ENCODE data around the gene AP2B1.
A peak's percentile ranks its signal among the peaks of the same experiment; 100 is the strongest.

The AP2B1 gene

DNA sequence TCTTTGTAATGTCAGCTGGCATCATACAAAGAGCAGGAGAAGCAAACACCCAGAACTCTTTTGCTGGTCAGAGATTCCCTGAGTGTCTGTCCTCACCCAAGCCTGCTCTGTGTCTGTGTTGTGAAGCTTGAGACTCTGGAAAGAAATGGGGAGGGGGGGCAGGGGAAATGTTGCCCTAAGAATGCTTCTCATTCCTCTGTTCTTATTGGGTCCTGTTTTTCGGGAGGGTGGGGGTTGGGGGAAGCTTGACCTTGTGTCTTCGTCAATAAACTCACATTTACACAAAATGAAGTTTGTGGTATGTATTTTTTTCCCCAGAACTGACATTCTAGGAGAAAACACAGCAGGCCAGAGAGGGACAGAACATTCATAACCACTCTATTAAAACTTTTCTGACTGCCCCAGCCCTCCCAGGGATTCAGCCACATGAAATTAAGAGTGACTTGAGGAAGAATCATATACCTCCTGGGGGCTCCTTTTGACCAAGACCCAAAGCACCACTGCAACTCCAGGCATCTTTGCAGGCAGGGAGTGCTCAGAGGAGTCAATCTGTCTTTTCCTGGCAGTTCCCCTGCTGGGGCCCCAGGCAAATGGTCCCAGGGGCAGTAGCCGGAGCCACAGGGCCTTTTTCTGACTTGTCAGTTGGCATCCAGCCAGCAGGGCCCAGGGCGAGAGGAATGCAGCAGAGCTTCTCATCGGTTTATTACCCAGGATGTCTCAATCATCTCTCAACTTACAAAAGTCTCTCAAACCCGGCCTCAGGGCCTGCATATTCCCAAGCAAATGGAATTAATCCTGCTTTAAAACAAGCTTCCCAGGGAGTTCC is 139.2 kb downstream of the AP2B1 start:
- peak overlapping the region; percentile 14 to 83 for H2BK12ac ChIP-seq (ENCODE audit: low read length in 2 of 2)
- peak overlapping the region; percentile 37 for H2AK5ac ChIP-seq (ENCODE audit: low read length, severe bottlenecking)
- H4K91ac ChIP-seq (ENCODE audit: low read length) = peak overlapping the region; percentile 91
- H3K4ac ChIP-seq (ENCODE audit: low read depth in 1 of 2, low read length in 2 of 2) = peak overlapping the region in 1 of 2 experiments; percentile 58
- peak overlapping the region; percentile 29 for H4K8ac ChIP-seq (ENCODE audit: low read length)
- peaks cover 30% of the 10 kb centered on the region for H3K4me1 ChIP-seq (ENCODE audit: control insufficient read depth, insufficient read depth, low read depth, low read length)
- H3K9me3 ChIP-seq (ENCODE audit: control insufficient read depth, low read length) = no peaks in the 10 kb centered on the region
- peak overlapping the region in 1 of 2 experiments; percentile 29 for H3K4me3 ChIP-seq (ENCODE audit: insufficient read depth in 1 of 2, low read depth in 1 of 2, low read length in 2 of 2)
- peak overlapping the region in 1 of 2 experiments; percentile 65 for H3K14ac ChIP-seq (ENCODE audit: low read length in 2 of 2)
- peak overlapping the region; percentile 81 for H3K27ac ChIP-seq (ENCODE audit: low read length, poor library complexity, severe bottlenecking)
- H2BK15ac ChIP-seq (ENCODE audit: low read depth, poor library complexity, severe bottlenecking) = no peak overlapping the region
- peak overlapping the region; percentile 39 for H3K9ac ChIP-seq (ENCODE audit: low read length)
- peak overlapping the region; percentile 68 to 75 for H3K18ac ChIP-seq (ENCODE audit: low read depth in 1 of 2, low read length in 2 of 2)
- H2BK120ac ChIP-seq (ENCODE audit: low read depth, low read length) = peak overlapping the region; percentile 89
- peak; percentile 96 for DNase-seq
- H3K36me3 ChIP-seq (ENCODE audit: control insufficient read depth in 1 of 2, insufficient read depth in 2 of 2, low read depth in 1 of 2, low read length in 2 of 2) = peaks cover 18 to 49% of the 10 kb centered on the region in 2 experiments
- 0% methylated on average over 4 of the region's 6 CpGs for WGBS
- H3K79me1 ChIP-seq (replicated peaks; ENCODE audit: low read length, poor library complexity, severe bottlenecking) = peaks cover 12% of the 10 kb centered on the region
- peak overlapping the region; percentile 38 for H3K4me2 ChIP-seq (ENCODE audit: low read length, poor library complexity, severe bottlenecking)
- H2BK5ac ChIP-seq (ENCODE audit: low read depth, low read length, poor library complexity, severe bottlenecking) = peak overlapping the region; percentile 3
- peaks cover 0 to 13% of the 10 kb centered on the region in 2 experiments for H3K27me3 ChIP-seq (ENCODE audit: control insufficient read depth in 1 of 2, insufficient read depth in 1 of 2, low read length in 2 of 2)
- H3K23ac ChIP-seq (ENCODE audit: low read length in 2 of 2) = no peak overlapping the region
- no peak overlapping the region for H2AFZ ChIP-seq (ENCODE audit: low read depth, low read length)

DNA sequence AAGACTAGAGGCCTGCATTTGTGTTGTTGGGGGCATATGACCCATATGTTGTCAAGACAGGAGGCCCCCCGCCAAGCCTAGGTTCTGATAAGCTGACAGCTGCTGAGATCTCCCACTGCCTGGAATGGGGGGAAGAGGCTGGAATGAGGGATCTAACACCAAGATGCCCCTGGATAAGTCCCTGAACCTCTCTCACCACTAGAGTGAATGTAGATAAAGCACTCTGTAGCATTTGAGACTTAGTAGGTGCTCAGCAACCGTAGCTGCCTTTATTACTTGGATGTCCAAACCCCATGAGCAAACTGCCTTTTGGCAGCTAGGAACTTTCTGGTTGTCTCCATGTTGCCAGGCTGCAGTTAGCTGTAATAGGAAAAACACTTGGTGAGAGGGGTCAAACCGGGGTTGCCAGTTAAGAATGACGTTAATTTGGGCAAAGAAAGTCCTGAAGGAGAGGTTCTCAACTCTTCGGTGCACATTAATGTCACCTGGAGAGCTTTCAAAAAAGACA is 139.9 kb downstream of the AP2B1 start:
- H4K8ac ChIP-seq (ENCODE audit: low read length) = peak overlapping the region; percentile 19
- 70% methylated on average over 5 of the region's 5 CpGs for WGBS
- H3K36me3 ChIP-seq (ENCODE audit: control insufficient read depth in 1 of 2, insufficient read depth in 2 of 2, low read depth in 1 of 2, low read length in 2 of 2) = peaks cover 16 to 44% of the 10 kb centered on the region in 2 experiments
- peak overlapping the region; percentile 3 for H2AK5ac ChIP-seq (ENCODE audit: low read length, severe bottlenecking)
- peak overlapping the region; percentile 39 for H3K9ac ChIP-seq (ENCODE audit: low read length)
- peak overlapping the region; percentile 81 for H3K27ac ChIP-seq (ENCODE audit: low read length, poor library complexity, severe bottlenecking)
- H2BK5ac ChIP-seq (ENCODE audit: low read depth, low read length, poor library complexity, severe bottlenecking) = peak overlapping the region; percentile 3
- peak overlapping the region in 1 of 2 experiments; percentile 29 for H3K4me3 ChIP-seq (ENCODE audit: insufficient read depth in 1 of 2, low read depth in 1 of 2, low read length in 2 of 2)
- H2BK120ac ChIP-seq (ENCODE audit: low read depth, low read length) = peak overlapping the region; percentile 89
- no peak for DNase-seq
- H3K4ac ChIP-seq (ENCODE audit: low read depth in 1 of 2, low read length in 2 of 2) = peak overlapping the region; percentile 35 to 49
- peak overlapping the region; percentile 68 to 75 for H3K18ac ChIP-seq (ENCODE audit: low read depth in 1 of 2, low read length in 2 of 2)
- H3K9me3 ChIP-seq (ENCODE audit: control insufficient read depth, low read length) = no peaks in the 10 kb centered on the region
- peak overlapping the region; percentile 38 for H3K4me2 ChIP-seq (ENCODE audit: low read length, poor library complexity, severe bottlenecking)
- peak overlapping the region; percentile 83 to 96 for H2BK12ac ChIP-seq (ENCODE audit: low read length in 2 of 2)
- no peak overlapping the region for H2BK15ac ChIP-seq (ENCODE audit: low read depth, poor library complexity, severe bottlenecking)
- H3K79me1 ChIP-seq (replicated peaks; ENCODE audit: low read length, poor library complexity, severe bottlenecking) = peaks cover 10% of the 10 kb centered on the region
- H4K91ac ChIP-seq (ENCODE audit: low read length) = peak overlapping the region; percentile 57
- peaks cover 30% of the 10 kb centered on the region for H3K4me1 ChIP-seq (ENCODE audit: control insufficient read depth, insufficient read depth, low read depth, low read length)
- H3K14ac ChIP-seq (ENCODE audit: low read length in 2 of 2) = peak overlapping the region in 1 of 2 experiments; percentile 71
- peaks cover 0 to 15% of the 10 kb centered on the region in 2 experiments for H3K27me3 ChIP-seq (ENCODE audit: control insufficient read depth in 1 of 2, insufficient read depth in 1 of 2, low read length in 2 of 2)
- H2AFZ ChIP-seq (ENCODE audit: low read depth, low read length) = no peak overlapping the region
- H3K23ac ChIP-seq (ENCODE audit: low read length in 2 of 2) = peak overlapping the region in 1 of 2 experiments; percentile 79

DNA sequence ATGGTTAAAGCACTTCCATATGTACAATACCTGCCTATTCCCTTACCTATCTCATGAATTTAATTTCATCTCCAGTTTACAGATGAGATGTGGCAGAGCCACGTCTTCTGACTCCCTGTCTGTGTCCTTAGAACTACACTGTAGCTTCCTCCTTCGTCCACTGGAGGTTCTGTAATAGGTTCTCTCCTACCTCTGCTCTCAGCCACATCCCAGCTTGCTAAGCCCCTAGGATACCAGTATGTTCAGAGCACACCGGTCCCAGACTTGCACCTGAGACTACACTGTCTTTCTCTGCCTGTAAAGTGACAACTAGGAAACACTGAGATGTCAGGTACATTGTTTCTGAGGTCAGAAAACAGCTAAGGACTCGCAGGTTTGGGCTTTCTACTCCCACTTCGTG is 140.5 kb downstream of the AP2B1 start:
- peaks cover 0 to 21% of the 10 kb centered on the region in 2 experiments for H3K27me3 ChIP-seq (ENCODE audit: control insufficient read depth in 1 of 2, insufficient read depth in 1 of 2, low read length in 2 of 2)
- no peak overlapping the region for H3K27ac ChIP-seq (ENCODE audit: low read length, poor library complexity, severe bottlenecking)
- H3K23ac ChIP-seq (ENCODE audit: low read length in 2 of 2) = no peak overlapping the region
- DNase-seq = no peak
- H4K91ac ChIP-seq (ENCODE audit: low read length) = no peak overlapping the region
- no peak overlapping the region for H3K4me2 ChIP-seq (ENCODE audit: low read length, poor library complexity, severe bottlenecking)
- H2AFZ ChIP-seq (ENCODE audit: low read depth, low read length) = no peak overlapping the region
- H3K14ac ChIP-seq (ENCODE audit: low read length in 2 of 2) = no peak overlapping the region
- no peak overlapping the region for H2BK120ac ChIP-seq (ENCODE audit: low read depth, low read length)
- H3K4ac ChIP-seq (ENCODE audit: low read depth in 1 of 2, low read length in 2 of 2) = no peak overlapping the region
- H2AK5ac ChIP-seq (ENCODE audit: low read length, severe bottlenecking) = peak overlapping the region; percentile 69
- peaks cover 10% of the 10 kb centered on the region for H3K79me1 ChIP-seq (replicated peaks; ENCODE audit: low read length, poor library complexity, severe bottlenecking)
- H3K9ac ChIP-seq (ENCODE audit: low read length) = no peak overlapping the region
- no peak overlapping the region for H2BK5ac ChIP-seq (ENCODE audit: low read depth, low read length, poor library complexity, severe bottlenecking)
- no peak overlapping the region for H2BK15ac ChIP-seq (ENCODE audit: low read depth, poor library complexity, severe bottlenecking)
- no peaks in the 10 kb centered on the region for H3K9me3 ChIP-seq (ENCODE audit: control insufficient read depth, low read length)
- H3K4me3 ChIP-seq (ENCODE audit: insufficient read depth in 1 of 2, low read depth in 1 of 2, low read length in 2 of 2) = no peak overlapping the region
- H4K8ac ChIP-seq (ENCODE audit: low read length) = no peak overlapping the region
- H3K4me1 ChIP-seq (ENCODE audit: control insufficient read depth, insufficient read depth, low read depth, low read length) = peaks cover 32% of the 10 kb centered on the region
- WGBS = 91% methylated on average over 5 of the region's 5 CpGs
- peak overlapping the region in 1 of 2 experiments; percentile 96 for H2BK12ac ChIP-seq (ENCODE audit: low read length in 2 of 2)
- H3K36me3 ChIP-seq (ENCODE audit: control insufficient read depth in 1 of 2, insufficient read depth in 2 of 2, low read depth in 1 of 2, low read length in 2 of 2) = peaks cover 15 to 44% of the 10 kb centered on the region in 2 experiments
- H3K18ac ChIP-seq (ENCODE audit: low read depth in 1 of 2, low read length in 2 of 2) = peak overlapping the region in 1 of 2 experiments; percentile 11

DNA sequence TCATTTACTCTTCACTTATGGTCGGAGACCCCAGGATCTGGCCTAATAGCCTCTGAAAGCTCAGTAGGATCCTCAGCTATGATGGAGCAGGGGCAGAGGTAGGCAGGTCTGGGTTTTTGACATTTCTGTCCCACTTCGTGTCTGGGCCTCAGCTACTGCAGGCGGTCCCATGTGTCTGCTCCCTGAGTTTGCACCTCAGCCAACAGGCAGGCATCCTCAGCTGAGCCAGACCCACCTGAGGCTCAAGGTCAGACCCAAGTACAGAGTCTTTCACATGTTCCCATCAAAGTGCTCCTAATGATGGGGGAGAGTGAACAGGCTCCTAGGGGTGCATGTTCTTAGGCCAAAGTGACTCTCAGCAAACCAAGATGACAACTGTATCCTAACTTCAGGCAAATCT is 141.4 kb downstream of the AP2B1 start:
- peak overlapping the region; percentile 11 to 29 for H3K18ac ChIP-seq (ENCODE audit: low read depth in 1 of 2, low read length in 2 of 2)
- WGBS = 91% methylated on average over 2 of the region's 3 CpGs
- H3K9me3 ChIP-seq (ENCODE audit: control insufficient read depth, low read length) = no peaks in the 10 kb centered on the region

More for the DNA sequence above, 141.4 kb downstream of the AP2B1 start:
- H3K27me3 ChIP-seq (ENCODE audit: control insufficient read depth in 1 of 2, insufficient read depth in 1 of 2, low read length in 2 of 2) = peaks cover 0 to 30% of the 10 kb centered on the region in 2 experiments
- H3K27ac ChIP-seq (ENCODE audit: low read length, poor library complexity, severe bottlenecking) = no peak overlapping the region
- H3K4me3 ChIP-seq (ENCODE audit: insufficient read depth in 1 of 2, low read depth in 1 of 2, low read length in 2 of 2) = no peak overlapping the region
- H3K23ac ChIP-seq (ENCODE audit: low read length in 2 of 2) = no peak overlapping the region
- no peak overlapping the region for H2BK15ac ChIP-seq (ENCODE audit: low read depth, poor library complexity, severe bottlenecking)
- no peak overlapping the region for H4K91ac ChIP-seq (ENCODE audit: low read length)
- H3K9ac ChIP-seq (ENCODE audit: low read length) = no peak overlapping the region
- peak overlapping the region; percentile 9 for H4K8ac ChIP-seq (ENCODE audit: low read length)
- H3K14ac ChIP-seq (ENCODE audit: low read length in 2 of 2) = no peak overlapping the region
- H2AFZ ChIP-seq (ENCODE audit: low read depth, low read length) = no peak overlapping the region
- H3K4ac ChIP-seq (ENCODE audit: low read depth in 1 of 2, low read length in 2 of 2) = no peak overlapping the region
- H3K79me1 ChIP-seq (replicated peaks; ENCODE audit: low read length, poor library complexity, severe bottlenecking) = peaks cover 10% of the 10 kb centered on the region
- H3K4me1 ChIP-seq (ENCODE audit: control insufficient read depth, insufficient read depth, low read depth, low read length) = peaks cover 38% of the 10 kb centered on the region
- peak overlapping the region in 1 of 2 experiments; percentile 31 for H2BK12ac ChIP-seq (ENCODE audit: low read length in 2 of 2)
- H2BK120ac ChIP-seq (ENCODE audit: low read depth, low read length) = no peak overlapping the region
- H2AK5ac ChIP-seq (ENCODE audit: low read length, severe bottlenecking) = peak overlapping the region; percentile 20
- H3K36me3 ChIP-seq (ENCODE audit: control insufficient read depth in 1 of 2, insufficient read depth in 2 of 2, low read depth in 1 of 2, low read length in 2 of 2) = peaks cover 15 to 35% of the 10 kb centered on the region in 2 experiments
- no peak overlapping the region for H2BK5ac ChIP-seq (ENCODE audit: low read depth, low read length, poor library complexity, severe bottlenecking)
- DNase-seq = no peak
- no peak overlapping the region for H3K4me2 ChIP-seq (ENCODE audit: low read length, poor library complexity, severe bottlenecking)
